Eye (tissue), 1 donor: ENCODE measurements around the gene SHBG.
"Not testable (repeated sequence)": the region's sequence is repeated elsewhere in the genome, so short reads cannot be mapped to it uniquely, and the experiment has no call there.

Experiments
- DNase-seq: peaks from one replicate; pipeline ENCODE4 v3.0.0-alpha.2; 2015

The SHBG gene

GRCh38 chr17:7629939-7630571 lies at the start of gene SHBG:
TSS of gene SHBG (plus strand) at chr17:7630135. CDS start at chr17:7630173, 38 bp downstream.
- DNase-seq: no peak

- no peak for DNase-seq
Measured at GRCh38 chr17:7580604-7581575, 49.0 kb upstream of the SHBG start.

GRCh38 chr17:7582396-7583252 lies 47.3 kb upstream of the SHBG start:
- no peak for DNase-seq

- DNase-seq: peak; percentile 99
Measured at GRCh38 chr17:7583253-7584109, 46.5 kb upstream of the SHBG start, which contains the start of gene MPDU1. TSS of gene MPDU1 (plus strand) at chr17:7583852. CDS start at chr17:7583863, 11 bp downstream.

GRCh38 chr17:7586673-7587419 lies 43.1 kb upstream of the SHBG start:
- no peak for DNase-seq

- no peak for DNase-seq
Measured at GRCh38 chr17:7587420-7588151, 42.3 kb upstream of the SHBG start.

GRCh38 chr17:7588553-7589203 lies 41.3 kb upstream of the SHBG start:
- DNase-seq: no peak

GRCh38 chr17:7589204-7589868 lies 40.6 kb upstream of the SHBG start:
- DNase-seq: peak; percentile 95

- DNase-seq: peak; percentile 35
Measured at GRCh38 chr17:7589891-7590691, 39.8 kb upstream of the SHBG start, which contains the start of gene SOX15. TSS of gene SOX15 (minus strand) at chr17:7590094. CDS start at chr17:7589676, 418 bp downstream.

- peak; percentile 41 for DNase-seq
Measured at GRCh38 chr17:7590743-7591142, 39.2 kb upstream of the SHBG start.

GRCh38 chr17:7591596-7591995 lies 38.3 kb upstream of the SHBG start:
- no peak for DNase-seq

- DNase-seq: no peak
Measured at GRCh38 chr17:7592422-7593021, 37.4 kb upstream of the SHBG start.

GRCh38 chr17:7593296-7593695 lies 36.6 kb upstream of the SHBG start:
- DNase-seq: no peak

GRCh38 chr17:7597561-7597960 lies 32.4 kb upstream of the SHBG start:
- not testable (repeated sequence) for DNase-seq

- DNase-seq: no peak
Measured at GRCh38 chr17:7606280-7606679, 23.7 kb upstream of the SHBG start.

- no peak for DNase-seq
Measured at GRCh38 chr17:7610641-7611040, 19.3 kb upstream of the SHBG start.

GRCh38 chr17:7611635-7612293 lies 18.2 kb upstream of the SHBG start:
- no peak for DNase-seq
